COLO668 (cell line): ENCODE data around the gene KCNN3.

Experiments
- DNase-seq: peaks from one replicate; lab custom pipeline; 2025; ENCODE audit not compliant: unreplicated experiment; lab: John Stamatoyannopoulos, UW

Gene KCNN3

GRCh38 chr1:154818911-154819310 is 51.2 kb downstream of the KCNN3 start:
- no peak for DNase-seq

- no peak for DNase-seq
Measured at GRCh38 chr1:154816937-154817336, 53.1 kb downstream of the KCNN3 start.

GRCh38 chr1:154816369-154816768 is 53.7 kb downstream of the KCNN3 start:
- DNase-seq, result no peak

GRCh38 chr1:154813846-154814505 is 56.1 kb downstream of the KCNN3 start:
- DNase-seq, result no peak

GRCh38 chr1:154813300-154813816 is 56.7 kb downstream of the KCNN3 start:
- peak; percentile 77 for DNase-seq

GRCh38 chr1:154812877-154813276 is 57.2 kb downstream of the KCNN3 start:
- no peak for DNase-seq

GRCh38 chr1:154810571-154810970 is 59.5 kb downstream of the KCNN3 start:
- no peak for DNase-seq

GRCh38 chr1:154809436-154810413 is 60.4 kb downstream of the KCNN3 start:
- no peak for DNase-seq

- no peak for DNase-seq
Measured at GRCh38 chr1:154808909-154809262, 61.2 kb downstream of the KCNN3 start.

- no peak for DNase-seq
Measured at GRCh38 chr1:154808261-154808908, 61.7 kb downstream of the KCNN3 start.

GRCh38 chr1:154807048-154807591 is 63.0 kb downstream of the KCNN3 start:
- no peak for DNase-seq

- DNase-seq, result no peak
Measured at GRCh38 chr1:154806333-154806732, 63.7 kb downstream of the KCNN3 start.

GRCh38 chr1:154802982-154803920 is 66.8 kb downstream of the KCNN3 start:
- DNase-seq, result peak; percentile 11

GRCh38 chr1:154802336-154802969 is 67.6 kb downstream of the KCNN3 start:
- no peak for DNase-seq

- DNase-seq, result no peak
Measured at GRCh38 chr1:154801234-154802011, 68.7 kb downstream of the KCNN3 start.

- DNase-seq, result no peak
Measured at GRCh38 chr1:154799188-154799587, 70.9 kb downstream of the KCNN3 start.

GRCh38 chr1:154798645-154799044 is 71.4 kb downstream of the KCNN3 start:
- DNase-seq, result no peak

- DNase-seq, result no peak
Measured at GRCh38 chr1:154797175-154797574, 72.9 kb downstream of the KCNN3 start.
